HG03095 (cell line): Measurements from ENCODE around the gene SUGCT.

Experiments
- ATAC-seq: cut with Tn5 transposase; IDR thresholded peaks from one replicate; pipeline ENCODE4 v1.9.1; 2021; ENCODE audit warnings: moderate library complexity; ENCODE audit not compliant: unreplicated experiment

Gene SUGCT

GRCh38 chr7:40706829-40707228 lies 572.0 kb downstream of the SUGCT start:
- ATAC-seq = no peak

GRCh38 chr7:40709062-40709964 lies 574.5 kb downstream of the SUGCT start:
- no peak for ATAC-seq

- ATAC-seq = no peak
Observed at GRCh38 chr7:40711706-40712105, 576.9 kb downstream of the SUGCT start.

GRCh38 chr7:40714363-40715052 lies 579.7 kb downstream of the SUGCT start:
- no peak for ATAC-seq

- no peak for ATAC-seq
Observed at GRCh38 chr7:40715053-40715430, 580.2 kb downstream of the SUGCT start.

GRCh38 chr7:40716052-40716451 lies 581.2 kb downstream of the SUGCT start:
- ATAC-seq = no peak

GRCh38 chr7:40717242-40717641 lies 582.4 kb downstream of the SUGCT start:
- ATAC-seq = no peak

GRCh38 chr7:40720416-40720815 lies 585.6 kb downstream of the SUGCT start:
- ATAC-seq = no peak

- no peak for ATAC-seq
Observed at GRCh38 chr7:40721342-40721949, 586.6 kb downstream of the SUGCT start.

- ATAC-seq = no peak
Observed at GRCh38 chr7:40722242-40722641, 587.4 kb downstream of the SUGCT start.

GRCh38 chr7:40723829-40724228 lies 589.0 kb downstream of the SUGCT start:
- ATAC-seq = no peak

GRCh38 chr7:40726559-40726958 lies 591.8 kb downstream of the SUGCT start:
- no peak for ATAC-seq

- no peak for ATAC-seq
Observed at GRCh38 chr7:40733114-40733513, 598.3 kb downstream of the SUGCT start.

GRCh38 chr7:40733578-40733977 lies 598.8 kb downstream of the SUGCT start:
- no peak for ATAC-seq

GRCh38 chr7:40739257-40739656 lies 604.5 kb downstream of the SUGCT start:
- ATAC-seq = no peak

- no peak for ATAC-seq
Observed at GRCh38 chr7:40742270-40742669, 607.5 kb downstream of the SUGCT start.

GRCh38 chr7:40746841-40747556 lies 612.2 kb downstream of the SUGCT start:
- no peak for ATAC-seq

GRCh38 chr7:40747856-40748255 lies 613.1 kb downstream of the SUGCT start:
- no peak for ATAC-seq

- no peak for ATAC-seq
Observed at GRCh38 chr7:40749877-40750276, 615.1 kb downstream of the SUGCT start.

- no peak for ATAC-seq
Observed at GRCh38 chr7:40753455-40753854, 618.6 kb downstream of the SUGCT start.

GRCh38 chr7:40755438-40755837 lies 620.6 kb downstream of the SUGCT start:
- no peak for ATAC-seq
